Measurements from ENCODE around the gene OR56A1.

Gene OR56A1

DNA sequence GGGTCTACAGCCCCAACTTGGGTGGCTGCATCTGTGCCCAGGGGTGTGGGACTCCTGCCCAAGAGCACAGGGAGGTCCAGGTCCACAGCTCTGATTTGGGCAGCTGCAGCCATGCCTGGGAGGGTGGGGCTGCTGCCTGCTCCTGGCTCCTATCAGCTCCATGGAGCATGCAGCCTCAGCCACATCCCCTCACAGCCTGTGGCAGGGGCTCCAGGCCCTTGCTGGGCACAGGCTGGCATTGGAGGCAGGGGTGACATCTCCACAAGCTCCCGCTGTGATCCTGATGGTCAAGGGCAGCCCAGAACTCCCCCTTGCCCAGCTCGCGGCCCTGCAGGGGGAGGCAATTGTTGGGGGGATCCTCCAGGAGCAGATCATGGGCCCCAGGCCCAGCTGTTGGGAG is 17.5 kb downstream of the OR56A1 start:
- no peak overlapping the region for H3K4me3 Mint-ChIP-seq
- intact Hi-C loops (cut with micrococcal nuclease): no loop called here
- H3K27me3 Mint-ChIP-seq: peaks cover 10% of the 10 kb centered on the region

GRCh38 chr11:6012035-6012668 is 18.4 kb downstream of the OR56A1 start:
- no peaks in the 10 kb centered on the region for H3K36me3 Mint-ChIP-seq (ENCODE audit: low read depth)
- intact Hi-C loops (cut with micrococcal nuclease): no loop called here
- H3K9me3 Mint-ChIP-seq: peaks cover 6% of the 10 kb centered on the region
- no peak overlapping the region for H3K4me3 Mint-ChIP-seq
- no peak overlapping the region for H3K27ac Mint-ChIP-seq
- peaks cover 7% of the 10 kb centered on the region for H3K27me3 Mint-ChIP-seq
- peaks cover 16% of the 10 kb centered on the region for H3K4me1 Mint-ChIP-seq (ENCODE audit: low read depth)

More for the DNA sequence above, 17.5 kb downstream of the OR56A1 start:
- Mint-ChIP-seq H3K36me3 (ENCODE audit: low read depth) (no peaks in the 10 kb centered on the region), H3K9me3 (peaks cover 9% of the 10 kb centered on the region), H3K4me1 (ENCODE audit: low read depth) (peaks cover 16% of the 10 kb centered on the region), H3K27ac (no peak overlapping the region)

DNA sequence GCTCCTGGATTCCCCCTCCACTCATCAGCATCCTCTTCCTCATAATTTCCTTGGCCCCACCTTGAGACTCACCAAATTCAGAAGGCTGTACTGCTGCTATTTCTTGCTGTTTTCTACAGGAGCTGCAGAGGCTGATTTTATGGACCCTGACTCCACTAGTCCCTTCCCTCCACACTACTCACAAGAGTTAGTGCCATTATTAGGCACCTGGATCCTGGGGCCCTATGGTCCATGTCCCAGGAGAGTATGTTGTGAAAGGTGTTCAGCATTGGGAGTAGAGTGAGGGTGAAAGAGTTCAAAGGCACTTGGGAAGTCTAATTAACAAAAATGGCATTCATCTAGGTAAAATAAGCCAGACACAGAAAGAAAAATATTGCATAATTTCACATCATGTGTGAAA is 23.7 kb downstream of the OR56A1 start, which contains the start of gene OR56A4:
Gene OR56A4, minus strand, starts transcription at position 101 of the 400 bp plus-strand sequence. CDS start 3,954 bp downstream, outside the sequence.
- H3K4me3 Mint-ChIP-seq: no peak within 1 kb of the TSS
- no peaks in the 10 kb centered on the region for H3K36me3 Mint-ChIP-seq (ENCODE audit: low read depth)
- H3K27me3 Mint-ChIP-seq: peaks cover 26% of the 10 kb centered on the region
- H3K27ac Mint-ChIP-seq: no peak within 1 kb of the TSS
- intact Hi-C loops (cut with micrococcal nuclease): no loop called here
- peaks cover 5% of the 10 kb centered on the region for H3K4me1 Mint-ChIP-seq (ENCODE audit: low read depth)
- H3K9me3 Mint-ChIP-seq: no peaks in the 10 kb centered on the region

- no peak overlapping the region for H3K27ac Mint-ChIP-seq
- peaks cover under 1% of the 10 kb centered on the region for H3K4me1 Mint-ChIP-seq (ENCODE audit: low read depth)
- no peak overlapping the region for H3K4me3 Mint-ChIP-seq
- H3K9me3 Mint-ChIP-seq: no peaks in the 10 kb centered on the region
- intact Hi-C loops (cut with micrococcal nuclease): no loop called here
- no peaks in the 10 kb centered on the region for H3K36me3 Mint-ChIP-seq (ENCODE audit: low read depth)
- peaks cover 27% of the 10 kb centered on the region for H3K27me3 Mint-ChIP-seq
Measured at GRCh38 chr11:6006395-6006794, 24.2 kb downstream of the OR56A1 start.

- H3K27me3 Mint-ChIP-seq: peaks cover 35% of the 10 kb centered on the region
- H3K4me1 Mint-ChIP-seq (ENCODE audit: low read depth): no peaks in the 10 kb centered on the region
- H3K27ac Mint-ChIP-seq: no peak overlapping the region
- H3K36me3 Mint-ChIP-seq (ENCODE audit: low read depth): no peaks in the 10 kb centered on the region
- H3K9me3 Mint-ChIP-seq: no peaks in the 10 kb centered on the region
- intact Hi-C loops (cut with micrococcal nuclease): no loop called here
- H3K4me3 Mint-ChIP-seq: no peak overlapping the region
Measured at GRCh38 chr11:6002202-6002699, 28.3 kb downstream of the OR56A1 start.

- H3K27ac Mint-ChIP-seq: no peak overlapping the region
- H3K27me3 Mint-ChIP-seq: peaks cover 12% of the 10 kb centered on the region
- no peak overlapping the region for H3K4me3 Mint-ChIP-seq
- no peaks in the 10 kb centered on the region for H3K36me3 Mint-ChIP-seq (ENCODE audit: low read depth)
- no peaks in the 10 kb centered on the region for H3K4me1 Mint-ChIP-seq (ENCODE audit: low read depth)
- H3K9me3 Mint-ChIP-seq: no peaks in the 10 kb centered on the region
- intact Hi-C loops (cut with micrococcal nuclease): no loop called here
Measured at GRCh38 chr11:5994791-5995190, 35.8 kb downstream of the OR56A1 start.

- Mint-ChIP-seq H3K4me3 (no peak overlapping the region), H3K27ac (no peak overlapping the region), H3K4me1 (ENCODE audit: low read depth) (no peaks in the 10 kb centered on the region), H3K36me3 (ENCODE audit: low read depth) (no peaks in the 10 kb centered on the region), H3K27me3 (peaks cover 11% of the 10 kb centered on the region), H3K9me3 (no peaks in the 10 kb centered on the region)
- intact Hi-C loops (cut with micrococcal nuclease): loop anchor here (2.0 kb wide), 1 partner anchor 360 kb away; no protein-coding TSS in a partner anchor
Measured at GRCh38 chr11:5992604-5993251, 37.8 kb downstream of the OR56A1 start.

DNA sequence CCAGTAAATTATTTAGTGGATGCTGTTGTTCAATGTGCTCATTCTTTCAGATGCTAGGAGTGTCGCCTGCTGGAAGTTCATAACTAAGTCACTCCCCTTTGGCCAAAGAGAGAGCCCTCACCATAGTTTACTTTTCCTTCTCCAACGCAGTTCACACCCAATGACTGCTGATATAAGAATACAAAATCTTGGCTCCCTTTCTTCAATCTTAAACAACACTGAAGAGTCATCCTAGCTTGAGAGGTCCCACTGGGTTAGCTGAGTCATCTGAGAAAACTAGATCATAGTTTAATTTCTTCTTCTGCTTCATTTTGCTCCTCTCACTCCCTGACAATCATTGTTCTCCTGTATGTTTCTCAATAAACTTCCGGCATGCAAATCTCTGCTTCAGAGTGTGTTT is 38.4 kb downstream of the OR56A1 start:
- H3K4me1 Mint-ChIP-seq (ENCODE audit: low read depth): no peaks in the 10 kb centered on the region
- no peaks in the 10 kb centered on the region for H3K9me3 Mint-ChIP-seq
- no peak overlapping the region for H3K4me3 Mint-ChIP-seq
- H3K36me3 Mint-ChIP-seq (ENCODE audit: low read depth): no peaks in the 10 kb centered on the region
- H3K27ac Mint-ChIP-seq: no peak overlapping the region
- H3K27me3 Mint-ChIP-seq: peaks cover 12% of the 10 kb centered on the region
- intact Hi-C loops (cut with micrococcal nuclease): loop anchor here (2.0 kb wide), 1 partner anchor 361 kb away; no protein-coding TSS in a partner anchor

DNA sequence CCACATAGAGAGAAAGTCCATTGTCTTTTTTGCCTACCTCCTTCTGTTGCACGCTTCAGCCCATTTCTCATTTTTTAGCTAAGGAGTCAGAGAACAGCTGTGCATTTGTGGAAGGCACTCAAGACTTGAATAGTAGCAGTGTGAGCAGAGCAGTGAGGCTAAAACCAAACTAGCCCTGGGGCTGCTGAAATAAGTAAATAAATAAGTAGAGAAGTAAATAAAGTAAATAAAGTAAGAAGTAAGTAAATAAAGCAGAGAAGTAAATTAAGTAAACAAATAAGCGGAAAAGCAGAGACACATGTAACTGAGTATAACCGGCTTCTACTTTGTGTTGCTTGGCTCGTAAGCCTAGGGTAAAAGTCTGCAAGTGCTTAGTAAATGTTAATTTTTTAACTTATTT is 41.4 kb downstream of the OR56A1 start:
- H3K27ac Mint-ChIP-seq: no peak overlapping the region
- H3K4me3 Mint-ChIP-seq: no peak overlapping the region
- intact Hi-C loops (cut with micrococcal nuclease): no loop called here
- peaks cover 12% of the 10 kb centered on the region for H3K27me3 Mint-ChIP-seq
- no peaks in the 10 kb centered on the region for H3K36me3 Mint-ChIP-seq (ENCODE audit: low read depth)
- H3K9me3 Mint-ChIP-seq: no peaks in the 10 kb centered on the region
- no peaks in the 10 kb centered on the region for H3K4me1 Mint-ChIP-seq (ENCODE audit: low read depth)

- Mint-ChIP-seq H3K36me3 (ENCODE audit: low read depth) (no peaks in the 10 kb centered on the region), H3K27me3 (peaks cover 10% of the 10 kb centered on the region), H3K4me1 (ENCODE audit: low read depth) (no peaks in the 10 kb centered on the region), H3K9me3 (no peaks in the 10 kb centered on the region), H3K4me3 (no peak within 1 kb of the TSS), H3K27ac (no peak within 1 kb of the TSS)
- intact Hi-C loops (cut with micrococcal nuclease): no loop called here
Measured at GRCh38 chr11:5986885-5987284, 43.7 kb downstream of the OR56A1 start, which contains the start of gene OR52L1. Gene OR52L1 (minus strand): TSS chr11:5986985. CDS start chr11:5986930, 55 bp downstream.

DNA sequence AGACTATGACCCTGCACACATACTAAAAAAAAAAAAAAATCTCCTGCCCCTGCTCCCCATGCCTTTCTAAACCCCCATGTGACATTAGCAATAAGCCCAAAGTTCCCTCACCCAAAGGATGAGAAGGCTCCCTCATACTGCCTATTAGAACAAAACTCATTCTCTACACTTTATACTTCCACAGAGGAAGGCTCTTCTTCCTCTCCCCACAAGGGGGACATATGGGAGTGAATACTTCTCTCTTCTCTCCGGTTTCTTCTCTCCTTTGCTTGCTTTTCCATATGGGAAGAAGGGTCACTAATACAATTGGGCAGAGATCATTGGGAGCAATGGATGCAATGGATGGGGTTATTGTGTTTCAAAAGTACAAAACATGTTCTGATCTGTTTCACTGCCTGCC is 47.1 kb downstream of the OR56A1 start:
- no peaks in the 10 kb centered on the region for H3K36me3 Mint-ChIP-seq (ENCODE audit: low read depth)
- H3K4me1 Mint-ChIP-seq (ENCODE audit: low read depth): no peaks in the 10 kb centered on the region
- H3K9me3 Mint-ChIP-seq: peaks cover 23% of the 10 kb centered on the region
- H3K27ac Mint-ChIP-seq: no peak overlapping the region
- no peak overlapping the region for H3K4me3 Mint-ChIP-seq
- peaks cover 4% of the 10 kb centered on the region for H3K27me3 Mint-ChIP-seq
- intact Hi-C loops (cut with micrococcal nuclease): no loop called here

- Mint-ChIP-seq H3K36me3 (ENCODE audit: low read depth) (no peaks in the 10 kb centered on the region), H3K27ac (no peak overlapping the region), H3K4me3 (no peak overlapping the region), H3K9me3 (peaks cover 18% of the 10 kb centered on the region), H3K27me3 (peaks cover 4% of the 10 kb centered on the region), H3K4me1 (ENCODE audit: low read depth) (no peaks in the 10 kb centered on the region)
- intact Hi-C loops (cut with micrococcal nuclease): no loop called here
Measured at GRCh38 chr11:5973530-5973929, 57.0 kb downstream of the OR56A1 start.
